ENCODE data around the gene PCSK2. TPM values are rescaled to one million over a fixed set of nuclear protein-coding genes. Genes with fewer than 3 reads are reported as not detected.

PCSK2 gene
- total and polyA plus RNA-seq, 2 of the 8 experiments (the other 6 are each of a cell fraction or from before 2014, with no cell fraction given), result 1.9 to 4.2 TPM

GRCh38 chr20:17471606-17472187 is 244.9 kb downstream of the PCSK2 start:
- H4K8ac ChIP-seq (ENCODE audit: extremely low read depth, insufficient read depth, low read length), result no peak overlapping the region
- CTCF ChIA-PET (ENCODE audit: partially characterized antibody), result interaction anchor here (0.6 to 1.1 kb wide), 3 partner anchors 103 to 996 kb away, joined by 3 read pairs; no protein-coding TSS in a partner anchor
- H2AFZ ChIP-seq (ENCODE audit: low read length), result no peak overlapping the region
- TF ChIP-seq CREB1 (IDR thresholded peaks at IDR 0.05), result no peak
- TF ChIP-seq, protein P1, sequence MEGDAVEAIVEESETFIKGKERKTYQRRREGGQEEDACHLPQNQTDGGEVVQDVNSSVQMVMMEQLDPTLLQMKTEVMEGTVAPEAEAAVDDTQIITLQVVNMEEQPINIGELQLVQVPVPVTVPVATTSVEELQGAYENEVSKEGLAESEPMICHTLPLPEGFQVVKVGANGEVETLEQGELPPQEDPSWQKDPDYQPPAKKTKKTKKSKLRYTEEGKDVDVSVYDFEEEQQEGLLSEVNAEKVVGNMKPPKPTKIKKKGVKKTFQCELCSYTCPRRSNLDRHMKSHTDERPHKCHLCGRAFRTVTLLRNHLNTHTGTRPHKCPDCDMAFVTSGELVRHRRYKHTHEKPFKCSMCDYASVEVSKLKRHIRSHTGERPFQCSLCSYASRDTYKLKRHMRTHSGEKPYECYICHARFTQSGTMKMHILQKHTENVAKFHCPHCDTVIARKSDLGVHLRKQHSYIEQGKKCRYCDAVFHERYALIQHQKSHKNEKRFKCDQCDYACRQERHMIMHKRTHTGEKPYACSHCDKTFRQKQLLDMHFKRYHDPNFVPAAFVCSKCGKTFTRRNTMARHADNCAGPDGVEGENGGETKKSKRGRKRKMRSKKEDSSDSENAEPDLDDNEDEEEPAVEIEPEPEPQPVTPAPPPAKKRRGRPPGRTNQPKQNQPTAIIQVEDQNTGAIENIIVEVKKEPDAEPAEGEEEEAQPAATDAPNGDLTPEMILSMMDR (IDR thresholded peaks at IDR 0.05; ENCODE audit: control extremely low read depth in 1 of 3, insufficient read depth in 1 of 3, low read depth in 1 of 3, low read length in 3 of 3), result no peak
- TF ChIP-seq CBX5 (IDR thresholded peaks at IDR 0.05; ENCODE audit: low read depth, low read length), result no peak
- TF ChIP-seq BRCA1 (IDR thresholded peaks at IDR 0.05; ENCODE audit: low read depth, low read length), result no peak
- no peak for TF ChIP-seq CHD1 (IDR thresholded peaks at IDR 0.05; ENCODE audit: low read depth, low read length)
- no peak for TF ChIP-seq KDM4A (IDR thresholded peaks at IDR 0.05; ENCODE audit: low read depth, low read length, severe bottlenecking)
- TF ChIP-seq, protein P2, sequence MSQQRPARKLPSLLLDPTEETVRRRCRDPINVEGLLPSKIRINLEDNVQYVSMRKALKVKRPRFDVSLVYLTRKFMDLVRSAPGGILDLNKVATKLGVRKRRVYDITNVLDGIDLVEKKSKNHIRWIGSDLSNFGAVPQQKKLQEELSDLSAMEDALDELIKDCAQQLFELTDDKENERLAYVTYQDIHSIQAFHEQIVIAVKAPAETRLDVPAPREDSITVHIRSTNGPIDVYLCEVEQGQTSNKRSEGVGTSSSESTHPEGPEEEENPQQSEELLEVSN (IDR thresholded peaks at IDR 0.05), result no peak
- no peak for TF ChIP-seq TCF12 (IDR thresholded peaks at IDR 0.05; ENCODE audit: low read depth, low read length)
- TF ChIP-seq MAFK (IDR thresholded peaks at IDR 0.05; ENCODE audit: low read depth, low read length), result no peak
- TF ChIP-seq RXRA (IDR thresholded peaks at IDR 0.05; ENCODE audit: insufficient read depth, low read depth, low read length), result no peak
- TF ChIP-seq POLR2AphosphoS5 (IDR thresholded peaks at IDR 0.05; ENCODE audit: low read depth, low read length), result no peak

More at GRCh38 chr20:17471606-17472187, 244.9 kb downstream of the PCSK2 start:
- no peak overlapping the region for H2BK15ac ChIP-seq (ENCODE audit: low read length)
- H3K23ac ChIP-seq (ENCODE audit: insufficient read length), result no peak overlapping the region
- H4K20me1 ChIP-seq (replicated peaks in 1 of 2; ENCODE audit: control insufficient read depth in 1 of 2, insufficient read depth in 2 of 2, low read length in 2 of 2), result no peaks in the 10 kb centered on the region
- H4K5ac ChIP-seq (ENCODE audit: insufficient read length, low read depth, low read length), result no peak overlapping the region
- no peak overlapping the region for H3K4me2 ChIP-seq (ENCODE audit: insufficient read depth in 1 of 2, low read depth in 2 of 2, low read length in 2 of 2)
- no peak overlapping the region for H2BK5ac ChIP-seq (ENCODE audit: low read depth, low read length)
- whole genome bisulfite sequencing, 2 experiments (ENCODE audit: extremely low coverage in 1 of 2, insufficient coverage in 1 of 2, insufficient read length in 1 of 2, insufficient replicate concordance in 2 of 2, low coverage in 1 of 2, low lambda C conversion rate in 2 of 2, missing lambda C conversion rate in 1 of 2), result 90% methylated on average over 10 of the region's 10 CpGs; no CpG with 5 or more reads in 1 of the 2 experiments
- no peaks in the 10 kb centered on the region for H3K79me1 ChIP-seq (ENCODE audit: low read depth, low read length)
- no peak overlapping the region for H3K27ac ChIP-seq (ENCODE audit: low read depth, low read length)
- H3K27me3 ChIP-seq (replicated peaks in 1 of 4; ENCODE audit: control insufficient read depth in 3 of 4, extremely low read depth in 1 of 4, insufficient read depth in 3 of 4, low read length in 3 of 4), result no peaks in the 10 kb centered on the region
- H2BK120ac ChIP-seq (replicated peaks; ENCODE audit: low read depth, low read length), result no peak overlapping the region
- H3K4me3 ChIP-seq (ENCODE audit: extremely low read depth in 1 of 4, insufficient read depth in 2 of 4, low read depth in 3 of 4, low read length in 4 of 4), result no peak overlapping the region
- no peaks in the 10 kb centered on the region for H3K36me3 ChIP-seq (ENCODE audit: control insufficient read depth in 2 of 4, insufficient read depth in 4 of 4, low read length in 3 of 4)
- FAIRE-seq, result no peak
- H3K18ac ChIP-seq (ENCODE audit: extremely low read depth, low read length), result no peak overlapping the region
- H3K4me1 ChIP-seq (replicated peaks in 1 of 4; ENCODE audit: control insufficient read depth in 3 of 4, insufficient read depth in 4 of 4, low read length in 3 of 4), result no peaks in the 10 kb centered on the region
- no peaks in the 10 kb centered on the region for H3K79me2 ChIP-seq (ENCODE audit: control insufficient read depth in 1 of 2, insufficient read depth in 2 of 2, low read length in 2 of 2)
- no peaks in the 10 kb centered on the region for H3K23me2 ChIP-seq (ENCODE audit: low read depth, low read length)
- no peak overlapping the region for H2AK5ac ChIP-seq (ENCODE audit: low read depth, low read length)
- no peak overlapping the region for H3K9ac ChIP-seq (replicated peaks in 1 of 4; ENCODE audit: extremely low read depth in 1 of 4, low read depth in 3 of 4, low read length in 3 of 4)
- no peaks in the 10 kb centered on the region for H3K9me3 ChIP-seq (ENCODE audit: insufficient read depth in 2 of 2, low read depth in 1 of 2, low read length in 1 of 2)
- peak in 1 of 2 experiments; percentile 41 for DNase-seq (ENCODE audit: low read depth in 1 of 2, low spot score in 2 of 2)
- no peak overlapping the region for H3K4ac ChIP-seq (replicated peaks; ENCODE audit: insufficient read length, low read depth, low read length)
- no peak overlapping the region for H3K14ac ChIP-seq (ENCODE audit: insufficient read length)
- POLR2A ChIA-PET (ENCODE audit: partially characterized antibody), result no interaction called here
- H2BK20ac ChIP-seq (ENCODE audit: low read length), result no peak overlapping the region
- H2BK12ac ChIP-seq (ENCODE audit: low read depth, low read length), result no peak overlapping the region
- H3K56ac ChIP-seq (replicated peaks; ENCODE audit: insufficient read length, low read depth, low read length), result no peak overlapping the region
- H4K91ac ChIP-seq (replicated peaks; ENCODE audit: insufficient read length, low read length), result no peak overlapping the region

Data from H1 (cell line).